Stimulated activated CD8-positive, alpha-beta memory T cell treated with anti-CD3 and anti-CD28 coated beads, Interleukin-7, amount 100 ng/mL, for 48 hours (primary cell): Measurements from ENCODE around the gene DPPA4.
"Not testable (repeated sequence)": the region's sequence is repeated elsewhere in the genome, so short reads cannot be mapped to it uniquely, and the experiment has no call there.

Source experiments
- DNase-seq, 2 donors: peaks; one replicate each; pipeline ENCODE4 v3.0.0-alpha.2; 2020; ENCODE audit warnings: low read depth in 1 of 2; ENCODE audit errors: extremely low read depth in 1 of 2

DPPA4 gene, protein sequence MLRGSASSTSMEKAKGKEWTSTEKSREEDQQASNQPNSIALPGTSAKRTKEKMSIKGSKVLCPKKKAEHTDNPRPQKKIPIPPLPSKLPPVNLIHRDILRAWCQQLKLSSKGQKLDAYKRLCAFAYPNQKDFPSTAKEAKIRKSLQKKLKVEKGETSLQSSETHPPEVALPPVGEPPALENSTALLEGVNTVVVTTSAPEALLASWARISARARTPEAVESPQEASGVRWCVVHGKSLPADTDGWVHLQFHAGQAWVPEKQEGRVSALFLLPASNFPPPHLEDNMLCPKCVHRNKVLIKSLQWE

DNA sequence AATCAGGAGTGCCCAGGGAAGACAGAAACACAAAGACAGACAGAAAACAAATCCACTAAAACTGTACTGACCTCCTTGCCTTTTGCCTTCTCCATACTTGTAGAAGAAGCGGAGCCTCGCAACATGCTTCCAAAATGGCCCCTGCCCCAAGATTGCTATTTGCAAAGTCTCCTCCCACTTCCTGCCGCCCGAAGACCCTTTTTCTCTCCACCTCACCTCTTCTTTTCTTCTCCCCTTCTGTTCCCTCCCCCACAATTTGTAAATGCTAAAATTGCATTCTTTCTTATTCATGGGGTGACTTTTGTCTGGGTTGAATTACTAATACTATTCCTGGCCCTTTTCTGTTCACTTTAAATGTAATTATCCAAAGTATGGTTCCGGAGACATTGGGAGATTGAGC lies at the start of gene DPPA4:
Gene DPPA4 (minus strand): TSS at position 154 of the 400 bp plus-strand sequence. CDS start 29 bp downstream, at position 125.
- no peak for DNase-seq

- no peak for DNase-seq
These were observed 48.3 kb upstream of the DPPA4 start for GRCh38 chr3:109385442-109386318.

DNA sequence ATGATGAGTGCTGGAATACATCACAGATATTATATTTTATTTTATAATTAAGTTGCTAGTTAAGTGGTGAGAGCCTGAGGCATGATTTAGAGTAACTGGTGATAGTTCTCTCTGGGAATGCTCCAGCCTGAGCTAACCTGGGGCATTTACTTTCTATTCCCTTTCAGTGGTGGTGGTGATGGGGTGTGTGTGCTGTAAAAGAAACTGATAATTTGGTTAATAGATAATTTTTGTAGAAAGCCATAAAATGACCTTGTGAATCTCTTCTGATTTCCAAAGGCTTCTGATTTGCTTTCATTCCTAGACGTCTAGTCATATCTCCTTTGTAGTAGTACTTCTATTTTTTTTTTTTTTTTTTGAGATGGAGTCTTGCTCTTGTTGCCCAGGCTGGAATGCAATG lies 46.8 kb upstream of the DPPA4 start:
- DNase-seq, result no peak

DNA sequence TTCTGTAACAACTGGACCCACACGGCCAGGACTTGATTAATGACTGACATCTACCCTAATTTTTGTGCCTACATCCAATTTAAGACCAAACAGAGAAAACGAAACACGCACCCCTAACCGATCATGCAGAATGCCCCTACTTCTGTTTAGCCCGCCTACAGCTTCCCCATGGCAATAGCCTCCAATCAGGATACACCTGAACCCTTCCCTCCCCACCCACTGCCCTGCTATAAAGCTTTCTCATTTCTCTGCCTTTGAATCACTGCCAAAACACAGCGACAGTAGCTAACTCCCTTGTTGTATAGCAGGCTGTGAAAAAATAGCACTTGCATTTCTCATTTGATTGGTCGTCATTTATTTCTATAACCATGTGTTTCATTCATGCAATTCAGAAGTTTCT lies 45.2 kb upstream of the DPPA4 start:
- no peak for DNase-seq

DNA sequence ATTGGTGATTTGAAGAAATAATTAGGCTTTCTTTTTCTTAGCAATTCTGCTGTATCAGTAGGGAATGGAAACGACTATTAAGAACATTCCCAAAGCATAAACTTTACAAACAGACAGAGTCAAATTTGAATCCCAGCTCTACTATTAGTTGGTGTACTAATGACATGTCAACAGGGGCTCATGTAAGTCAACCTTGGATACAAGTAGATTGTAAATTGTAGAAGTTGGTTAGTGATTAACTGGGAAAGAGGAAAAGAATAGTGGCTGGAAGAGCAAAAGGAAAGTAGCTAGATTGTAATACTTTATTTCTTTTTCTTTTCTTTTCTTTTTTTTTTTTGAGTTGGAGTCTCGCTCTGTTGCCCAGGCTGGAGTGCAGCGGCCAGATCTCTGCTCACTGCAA lies 38.6 kb upstream of the DPPA4 start:
- no peak for DNase-seq

DNA sequence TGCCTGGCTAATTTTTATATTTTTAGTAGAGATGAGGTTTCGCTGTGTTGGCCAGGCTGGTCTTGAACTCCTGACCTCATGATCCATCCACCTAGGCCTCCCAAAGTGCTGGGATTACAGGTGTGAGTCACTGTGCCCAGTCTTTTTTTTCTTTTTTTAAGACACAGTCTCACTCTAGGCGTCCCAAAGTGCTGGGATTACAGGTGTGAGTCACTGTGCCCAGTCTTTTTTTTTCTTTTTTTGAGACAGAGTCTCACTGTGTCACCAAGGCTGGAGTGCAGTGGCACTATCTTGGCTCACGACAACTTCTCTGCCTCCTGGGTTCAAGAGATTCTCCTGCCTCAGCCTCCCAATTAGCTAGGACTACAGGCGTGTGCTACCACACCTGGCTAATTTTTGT lies 37.1 kb upstream of the DPPA4 start:
- not testable (repeated sequence) for DNase-seq

- DNase-seq, result no peak
These were observed 36.6 kb upstream of the DPPA4 start for GRCh38 chr3:109373933-109374332.

DNA sequence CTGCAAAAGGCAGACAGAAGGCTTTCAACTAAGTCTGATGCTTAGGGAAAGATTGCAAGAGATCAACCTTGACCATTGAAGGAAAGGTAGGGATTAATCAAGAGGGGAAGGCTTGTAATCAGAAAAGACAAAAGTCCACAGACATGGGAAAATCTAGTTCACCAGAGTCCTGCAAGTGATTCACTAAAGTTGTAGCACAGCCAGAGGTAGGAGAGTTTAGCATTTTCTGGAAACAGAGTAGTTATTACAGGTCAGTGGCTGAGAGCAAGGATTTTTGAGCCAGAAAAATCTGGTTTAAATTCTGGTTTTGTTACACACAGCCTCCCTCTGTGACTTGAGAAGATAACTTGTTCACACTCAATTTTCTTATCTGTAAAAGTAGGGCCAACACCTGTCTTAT lies 35.3 kb upstream of the DPPA4 start:
- no peak for DNase-seq

DNA sequence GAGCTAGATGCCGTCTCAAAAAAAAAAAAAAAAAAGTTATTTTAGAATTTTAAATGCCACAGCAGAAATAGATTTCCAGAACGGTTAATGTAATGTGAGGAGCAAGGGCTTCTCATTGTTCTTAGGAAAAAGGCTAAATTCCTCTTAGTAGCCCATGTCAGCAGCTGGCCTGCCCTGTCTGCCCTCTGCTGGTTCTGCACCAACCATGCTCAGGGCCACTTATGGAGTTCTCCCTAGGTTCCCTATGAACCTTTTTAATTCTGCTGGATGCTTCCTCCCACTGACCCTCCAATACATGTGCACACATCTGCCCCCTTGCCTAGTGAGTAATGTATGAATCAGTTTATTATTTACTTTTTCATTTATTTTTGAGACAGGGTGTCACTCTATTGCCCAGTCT lies 32.2 kb upstream of the DPPA4 start:
- no peak for DNase-seq

- DNase-seq, result no peak
These were observed 26.7 kb upstream of the DPPA4 start for GRCh38 chr3:109364088-109364487.

- DNase-seq, result no peak
These were observed 26.3 kb upstream of the DPPA4 start for GRCh38 chr3:109363634-109364033.

- DNase-seq, result no peak
These were observed 25.5 kb upstream of the DPPA4 start for GRCh38 chr3:109362823-109363222.

GRCh38 chr3:109358809-109359208 lies 21.5 kb upstream of the DPPA4 start:
- DNase-seq, result not testable (repeated sequence)

DNA sequence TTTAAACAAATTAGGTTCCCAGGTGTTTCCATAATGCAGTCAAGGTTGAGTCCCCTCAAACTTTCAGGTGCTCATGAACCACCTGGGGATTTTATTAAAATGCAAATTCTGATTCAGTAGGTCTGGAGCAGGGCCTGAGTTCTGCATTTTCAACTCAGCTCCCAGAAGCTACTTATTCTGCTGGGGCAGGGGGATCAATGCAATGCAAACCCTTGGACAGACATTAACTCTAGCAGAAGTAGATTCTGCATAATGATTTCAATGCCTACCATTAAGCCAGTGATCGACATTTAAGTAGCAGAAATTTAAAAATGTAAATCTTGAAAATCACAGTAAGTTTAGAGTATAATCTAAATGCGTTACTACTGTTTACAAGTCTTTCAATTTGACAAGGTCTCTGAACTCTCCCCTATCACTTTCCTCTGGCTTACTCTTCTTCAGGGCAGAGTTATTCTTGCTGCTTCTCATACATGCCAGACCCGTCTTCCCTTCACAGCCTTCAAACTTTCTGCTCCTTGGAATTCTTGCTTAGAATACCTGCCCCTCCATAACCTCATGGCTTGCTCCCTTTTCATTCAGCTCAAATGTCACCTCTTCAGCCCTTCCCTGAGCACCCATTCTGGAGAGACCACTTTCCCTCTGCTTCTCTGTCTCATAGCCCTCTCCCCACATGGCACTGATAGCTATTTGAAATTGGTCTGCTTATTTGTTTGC lies 19.3 kb upstream of the DPPA4 start:
- DNase-seq, result no peak

GRCh38 chr3:109355625-109356441 lies 18.5 kb upstream of the DPPA4 start:
- DNase-seq, result no peak

DNA sequence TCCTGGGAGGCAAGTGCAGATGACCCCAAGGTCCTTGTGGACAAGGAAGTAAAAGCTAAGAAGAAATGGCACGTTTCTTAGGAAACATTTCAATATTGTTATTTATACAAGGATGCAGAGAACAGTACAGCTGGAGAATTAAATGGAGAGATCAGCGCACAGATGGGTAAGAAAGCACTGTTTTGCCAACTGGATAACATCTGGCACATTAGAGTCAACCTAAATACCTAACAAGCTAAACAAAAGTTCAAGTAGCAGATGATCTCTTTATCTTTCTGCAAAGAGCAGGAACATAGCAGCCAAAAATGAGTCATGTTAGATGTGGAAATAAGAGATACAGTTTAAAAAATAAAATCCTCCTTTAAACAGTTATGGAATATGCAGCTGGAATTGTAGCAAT lies 15.7 kb upstream of the DPPA4 start:
- DNase-seq, result no peak

DNA sequence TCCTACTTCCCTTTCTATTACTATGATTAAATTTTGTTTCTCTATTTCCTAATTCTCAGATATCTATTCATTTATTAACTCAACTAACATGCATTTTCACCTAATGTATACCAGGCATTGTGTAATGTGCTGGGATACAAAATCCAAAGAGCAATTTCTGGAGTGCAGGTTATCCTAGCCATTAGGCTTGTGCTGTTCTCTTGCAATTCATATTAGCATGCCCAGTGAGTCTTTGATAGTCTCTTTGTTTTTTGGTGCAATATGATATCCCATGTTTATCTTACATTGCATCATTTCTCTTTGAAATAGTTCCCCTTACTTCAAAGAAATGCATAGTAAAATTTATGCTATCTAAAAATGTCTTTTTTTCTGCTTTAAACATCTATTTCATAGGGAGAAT lies 13.9 kb upstream of the DPPA4 start:
- no peak for DNase-seq

GRCh38 chr3:109346770-109347295 lies 9.5 kb upstream of the DPPA4 start:
- DNase-seq, result no peak

GRCh38 chr3:109346099-109346498 lies 8.8 kb upstream of the DPPA4 start:
- DNase-seq, result no peak
